ENCODE results near the gene ETV4.

DNA sequence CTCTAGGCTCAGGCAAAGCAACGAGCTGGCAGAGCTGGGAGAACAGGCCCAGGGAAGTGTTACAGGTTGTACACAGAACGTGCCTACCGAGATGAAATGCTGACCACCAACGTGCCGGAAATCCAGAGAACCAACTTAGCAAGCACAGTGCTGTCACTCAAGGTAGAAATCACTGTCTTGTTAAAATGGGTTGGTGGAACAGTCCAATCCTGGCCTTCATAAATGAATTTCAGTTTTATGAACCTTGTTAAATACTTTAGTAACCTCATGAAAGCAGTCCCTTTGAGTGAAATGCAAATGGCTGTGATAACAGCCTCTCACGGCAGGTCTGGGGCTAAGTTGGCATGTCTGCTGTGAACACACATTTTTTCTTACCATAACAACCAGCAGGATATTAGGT lies 29.0 kb downstream of the ETV4 start:
- TF ChIP-seq, protein P1, sequence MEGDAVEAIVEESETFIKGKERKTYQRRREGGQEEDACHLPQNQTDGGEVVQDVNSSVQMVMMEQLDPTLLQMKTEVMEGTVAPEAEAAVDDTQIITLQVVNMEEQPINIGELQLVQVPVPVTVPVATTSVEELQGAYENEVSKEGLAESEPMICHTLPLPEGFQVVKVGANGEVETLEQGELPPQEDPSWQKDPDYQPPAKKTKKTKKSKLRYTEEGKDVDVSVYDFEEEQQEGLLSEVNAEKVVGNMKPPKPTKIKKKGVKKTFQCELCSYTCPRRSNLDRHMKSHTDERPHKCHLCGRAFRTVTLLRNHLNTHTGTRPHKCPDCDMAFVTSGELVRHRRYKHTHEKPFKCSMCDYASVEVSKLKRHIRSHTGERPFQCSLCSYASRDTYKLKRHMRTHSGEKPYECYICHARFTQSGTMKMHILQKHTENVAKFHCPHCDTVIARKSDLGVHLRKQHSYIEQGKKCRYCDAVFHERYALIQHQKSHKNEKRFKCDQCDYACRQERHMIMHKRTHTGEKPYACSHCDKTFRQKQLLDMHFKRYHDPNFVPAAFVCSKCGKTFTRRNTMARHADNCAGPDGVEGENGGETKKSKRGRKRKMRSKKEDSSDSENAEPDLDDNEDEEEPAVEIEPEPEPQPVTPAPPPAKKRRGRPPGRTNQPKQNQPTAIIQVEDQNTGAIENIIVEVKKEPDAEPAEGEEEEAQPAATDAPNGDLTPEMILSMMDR (IDR thresholded peaks at IDR 0.05), result no peak
- no peak for TF ChIP-seq GABPA (IDR thresholded peaks at IDR 0.05; ENCODE audit: low read depth)
